ENCODE measurements around the gene EML2.

The EML2 gene

GRCh38 chr19:45584332-45585157 lies 54.7 kb downstream of the EML2 start, which contains the start of gene OPA3 (continued):
- peak; percentile 78; the same call in 1 of the 2 replicates for TF ChIP-seq ZXDB (tag by site-specific recombination; IDR thresholded peaks at IDR 0.05)
- TF ChIP-seq ZNF404 (tag by site-specific recombination; IDR thresholded peaks at IDR 0.05) = no peak
- TF ChIP-seq ZNF140 (tag by site-specific recombination; IDR thresholded peaks at IDR 0.05) = no peak
- no peak for TF ChIP-seq BCL11A (tag by site-specific recombination; IDR thresholded peaks at IDR 0.05; ENCODE audit: low read depth)
- peak; percentile 36; the same call in 1 of the 2 replicates for TF ChIP-seq ZNF518A (tag by site-specific recombination; conservative IDR thresholded peaks at IDR 0.05; ENCODE audit: low read depth)
- TF ChIP-seq ZFHX2 (tag by site-specific recombination; conservative IDR thresholded peaks at IDR 0.05) = peak; percentile 83
- peak; percentile 64; the same call in 1 of the 2 replicates for TF ChIP-seq TCF7L2 (IDR thresholded peaks at IDR 0.05; ENCODE audit: borderline replicate concordance, low read depth, low read length)
- TF ChIP-seq ZNF223 (tag by site-specific recombination; IDR thresholded peaks at IDR 0.05) = no peak
- peak; percentile 76 for TF ChIP-seq PRDM10 (tag by site-specific recombination; IDR thresholded peaks at IDR 0.05)
- TF ChIP-seq INSM2 (tag by site-specific recombination; IDR thresholded peaks at IDR 0.05) = no peak
- no peak for TF ChIP-seq ZNF266 (tag by site-specific recombination; IDR thresholded peaks at IDR 0.05; ENCODE audit: low read depth)
- no peak for TF ChIP-seq ZNF658 (tag by site-specific recombination; IDR thresholded peaks at IDR 0.05)
- TF ChIP-seq ZNF311 (tag by site-specific recombination; IDR thresholded peaks at IDR 0.05; ENCODE audit: borderline replicate concordance) = no peak
- TF ChIP-seq ZFP3 (tag by site-specific recombination; IDR thresholded peaks at IDR 0.05; ENCODE audit: low read depth) = no peak
- TF ChIP-seq ZNF112 (tag by site-specific recombination; IDR thresholded peaks at IDR 0.05) = no peak
- TF ChIP-seq ZNF626 (tag by site-specific recombination; IDR thresholded peaks at IDR 0.05) = no peak
- TF ChIP-seq EGR2 (tag by site-specific recombination; IDR thresholded peaks at IDR 0.05; ENCODE audit: low read depth) = peak; percentile 70
- TF ChIP-seq ZNF155 (tag by site-specific recombination; IDR thresholded peaks at IDR 0.05) = no peak
- no peak for TF ChIP-seq GLI4 (tag by site-specific recombination; IDR thresholded peaks at IDR 0.05)
- no peak for TF ChIP-seq ZNF416 (tag by site-specific recombination; IDR thresholded peaks at IDR 0.05)
- no peak for TF ChIP-seq ZNF26 (tag by site-specific recombination; IDR thresholded peaks at IDR 0.05)
- no peak for TF ChIP-seq ZNF596 (tag by site-specific recombination; IDR thresholded peaks at IDR 0.05)
- TF ChIP-seq ZNF184 (tag by site-specific recombination; IDR thresholded peaks at IDR 0.05) = no peak
- no peak for TF ChIP-seq ZNF148 (tag by site-specific recombination; IDR thresholded peaks at IDR 0.05; ENCODE audit: borderline replicate concordance)
- no peak for TF ChIP-seq ZNF19 (tag by site-specific recombination; IDR thresholded peaks at IDR 0.05; ENCODE audit: low read depth)
